HepG2 (cell line): Measurements from ENCODE around the gene BPHL. TPM values are rescaled to one million over a fixed set of nuclear protein-coding genes. Genes with fewer than 3 reads are reported as not detected.

Experiments used
- ATF5 ChIP-seq: sonication (generic); formaldehyde crosslinking; IDR thresholded peaks from 2 replicates; pipeline ENCODE4 v1.4.0; 2020; ENCODE audit warnings: mild to moderate bottlenecking, low read depth, missing genetic modification reagents
- GMEB2 ChIP-seq: IDR thresholded peaks from 2 replicates; pipeline ENCODE4 v1.6.1; 2016; ENCODE audit warnings: missing biosample characterization, missing genetic modification reagents, low read depth
- HNRNPLL ChIP-seq: fragments of 200-400 bp; formaldehyde crosslinking; IDR thresholded peaks from 2 replicates; pipeline ENCODE4 v1.6.1; 2017; ENCODE audit warnings: mild to moderate bottlenecking, low read depth, low read length; ENCODE audit not compliant: poor library complexity, severe bottlenecking
- MED1 ChIP-seq: sonication (generic); formaldehyde crosslinking; IDR thresholded peaks from 2 replicates; pipeline ENCODE4 v1.4.0; 2020; ENCODE audit warnings: missing genetic modification reagents
- NR2F1 ChIP-seq, 2 experiments: fragments of 450-650 bp in 1 of 2; formaldehyde crosslinking in 1 of 2; IDR thresholded peaks; 2 replicates each; pipeline versions ENCODE4 v1.5.0 to v1.6.1; 2016 to 2020; ENCODE audit warnings: mild to moderate bottlenecking in 1 of 2, missing compliant biosample characterization in 1 of 2, missing genetic modification reagents in 1 of 2, moderate library complexity in 1 of 2
- SNAI1 ChIP-seq: sonication (generic); formaldehyde crosslinking; IDR thresholded peaks from 2 replicates; pipeline ENCODE4 v1.5.0; 2020; ENCODE audit warnings: mild to moderate bottlenecking, missing genetic modification reagents, borderline replicate concordance
- SNAPC5 ChIP-seq: sonication (generic); formaldehyde crosslinking; IDR thresholded peaks from 2 replicates; pipeline ENCODE4 v1.8.1; 2023; ENCODE audit warnings: mild to moderate bottlenecking, missing genetic modification reagents, borderline replicate concordance
- SOX13 ChIP-seq, 3 experiments: fragments of 450-650 bp in 1 of 3; sonication (generic) in 1 of 3; formaldehyde crosslinking in 1 of 3; IDR thresholded peaks in 2 of 3; conservative IDR thresholded peaks in 1 of 3; 2 replicates each; pipeline versions ENCODE4 v1.5.0 to v1.6.1; 2016 to 2020; ENCODE audit warnings: antibody characterized with exemption in 1 of 3, mild to moderate bottlenecking in 1 of 3, missing compliant biosample characterization in 1 of 3, missing genetic modification reagents in 1 of 3, moderate library complexity in 1 of 3
- SSRP1 ChIP-seq: IDR thresholded peaks from 2 replicates; pipeline ENCODE4 v1.6.1; 2016; ENCODE audit warnings: control low read depth
- TFE3 ChIP-seq: IDR thresholded peaks from 2 replicates; pipeline ENCODE4 v1.6.1; 2016
- ZNF512 ChIP-seq: sonication (generic); formaldehyde crosslinking; IDR thresholded peaks from 2 replicates; pipeline ENCODE4 v1.4.0; 2020; ENCODE audit warnings: mild to moderate bottlenecking, missing genetic modification reagents
- ZNF570 ChIP-seq: sonication (generic); formaldehyde crosslinking; IDR thresholded peaks from 2 replicates; pipeline ENCODE4 v1.4.0; 2020; ENCODE audit warnings: mild to moderate bottlenecking, missing genetic modification reagents, borderline replicate concordance
- ZNF597 ChIP-seq: sonication (generic); formaldehyde crosslinking; IDR thresholded peaks from 2 replicates; pipeline ENCODE4 v1.5.0; 2020; ENCODE audit warnings: missing genetic modification reagents
- ZNF652 ChIP-seq: IDR thresholded peaks from 2 replicates; pipeline ENCODE4 v1.6.1; 2016; ENCODE audit warnings: low read depth, borderline replicate concordance
- ZNF691 ChIP-seq: sonication (generic); formaldehyde crosslinking; IDR thresholded peaks from 2 replicates; pipeline ENCODE4 v1.4.0; 2020; ENCODE audit warnings: missing genetic modification reagents, low read depth, mild to moderate bottlenecking, borderline replicate concordance
- ZNF800 ChIP-seq: sonication (generic); formaldehyde crosslinking; IDR thresholded peaks from 2 replicates; pipeline ENCODE4 v1.4.0; 2020; ENCODE audit warnings: missing genetic modification reagents
- ZNF878 ChIP-seq: sonication (generic); formaldehyde crosslinking; IDR thresholded peaks from 2 replicates; pipeline ENCODE4 v1.8.1; 2023; ENCODE audit warnings: mild to moderate bottlenecking, missing genetic modification reagents, moderate library complexity
- polyA plus RNA-seq, 8 experiments: library from polyadenylated mRNA; depleted of rRNA in 3 of 8; stranded (reverse) in 7 of 8; unstranded in 1 of 8; fragments of >200 nt; fragmentation: Illumina TruSeq in 4 of 8; extraction: Trizol in 4 of 8; gene quantifications; 2 replicates each; pipeline versions ENCODE4 v1.2.1 to v1.2.3, GENCODE V29; 2011 to 2016; ENCODE audit warnings: low read depth in 4 of 8, missing spikeins in 1 of 8, mixed read lengths in 1 of 8; ENCODE audit not compliant: insufficient read depth in 1 of 8
- total RNA-seq, 5 experiments: library from RNA; depleted of rRNA; stranded (reverse); fragments of >200 nt; fragmentation: Illumina TruSeq; extraction: Trizol; gene quantifications; 2 replicates each; pipeline ENCODE4 v1.2.3, GENCODE V29; 2016; ENCODE audit warnings: low read depth in 1 of 5

The BPHL gene
- total and polyA plus RNA-seq, 2 of the 13 experiments (the other 11 are each of a cell fraction or from before 2014, with no cell fraction given): 37.8 to 39.5 TPM

- TF ChIP-seq NR2F1 (CRISPR knock-in tag; IDR thresholded peaks at IDR 0.05) (peak in 1 of 2 experiments; percentile 61; a peak in 2 of 4 replicates), ZNF878 (CRISPR knock-in tag) (peak; percentile 76; the same call in 1 of the 2 replicates), ZNF691 (CRISPR knock-in tag) (peak; percentile 40; the same call in 1 of the 2 replicates), SOX13 (IDR thresholded peaks at IDR 0.05) (no peak), SOX13 (CRISPR knock-in tag; conservative IDR thresholded peaks at IDR 0.05 in 1 of 2, IDR thresholded peaks at IDR 0.05 in 1 of 2) (peak in 1 of 2 experiments; percentile 78; a peak in 2 of 4 replicates), ZNF597 (CRISPR knock-in tag) (no peak), ZNF570 (CRISPR knock-in tag) (no peak), TFE3 (peak; percentile 46; the same call in 1 of the 2 replicates), HNRNPLL (no peak), SNAPC5 (CRISPR knock-in tag) (no peak), SSRP1 (CRISPR knock-in tag) (no peak), GMEB2 (CRISPR knock-in tag) (no peak), ZNF800 (0 out of 2 replicates have a peak, but pooled peaks have one; percentile 19), ZNF512 (CRISPR knock-in tag) (0 out of 2 replicates have a peak, but pooled peaks have one; percentile 53), ZNF652 (no peak; the same call in 1 of the 2 replicates), ATF5 (no peak), MED1 (CRISPR knock-in tag) (peak; percentile 90), SNAI1 (CRISPR knock-in tag) (no peak)
Measured at GRCh38 chr6:3135668-3136291, 17.3 kb downstream of the BPHL start (continued).
